ENCODE measurements around the gene NLRC3. TPM values are rescaled to one million over a fixed set of nuclear protein-coding genes. Genes with fewer than 3 reads are reported as not detected.
"Not testable (repeated sequence)": the region's sequence is repeated elsewhere in the genome, so short reads cannot be mapped to it uniquely, and the experiment has no call there.

Gene NLRC3
- total RNA-seq, 1 experiment from 2014 or later, result not detected

DNA sequence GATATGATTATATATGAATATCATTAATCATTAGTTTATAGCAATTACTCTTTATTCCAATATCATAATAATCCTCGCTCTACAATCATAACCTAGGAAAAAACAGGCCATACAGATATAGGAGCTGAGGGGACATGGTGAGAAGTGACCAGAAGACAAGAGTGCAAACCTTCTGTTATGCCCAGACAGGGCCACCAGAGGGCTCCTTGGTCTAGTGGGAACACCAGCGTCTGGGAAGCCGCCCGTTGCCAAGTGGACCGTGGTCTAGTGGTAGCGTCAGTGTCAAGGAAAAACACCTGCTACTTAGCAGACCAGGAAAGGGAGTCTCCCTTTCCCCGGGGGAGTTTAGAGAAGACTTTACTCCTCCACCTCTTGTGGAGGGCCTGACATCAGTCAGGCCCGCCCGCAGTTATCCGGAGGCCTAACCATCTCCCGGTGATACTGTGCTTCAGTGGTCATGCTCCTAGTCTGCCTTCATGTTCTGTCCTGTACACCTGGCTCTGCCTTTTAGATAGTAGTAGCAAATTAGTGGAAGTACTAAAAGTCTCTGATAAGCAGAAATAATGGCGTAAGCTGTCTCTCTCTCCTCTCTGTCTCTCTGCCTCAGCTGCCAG is 49.9 kb downstream of the NLRC3 start:
- peak; percentile 86 for DNase-seq (ENCODE audit: low spot score)
- in situ Hi-C loops (cut with HindIII; ENCODE audit: low sequenced_read_pairs), result not testable (repeated sequence)

DNA sequence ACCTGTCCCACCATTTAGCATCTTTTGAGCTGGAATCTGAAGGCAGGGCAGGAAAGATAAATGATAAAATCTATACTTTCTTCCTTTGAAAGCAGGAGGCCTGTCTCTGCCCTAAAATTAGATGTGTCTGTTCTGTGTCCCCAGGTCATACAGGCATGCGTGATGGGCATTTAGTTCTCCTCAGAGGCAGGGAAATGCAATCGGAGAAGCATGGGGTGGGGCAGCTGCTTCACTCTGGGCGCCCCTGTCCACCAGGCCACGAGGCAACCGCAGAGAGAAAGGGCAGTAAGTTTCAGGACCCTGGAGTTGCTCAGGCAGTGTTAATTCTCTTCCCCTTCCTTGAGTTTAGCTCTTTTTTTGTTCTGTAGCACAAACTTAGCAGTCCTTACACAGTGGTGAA is 51.3 kb downstream of the NLRC3 start:
- no peak for DNase-seq (ENCODE audit: low spot score)
- in situ Hi-C loops (cut with HindIII; ENCODE audit: low sequenced_read_pairs), result no loop called here

DNA sequence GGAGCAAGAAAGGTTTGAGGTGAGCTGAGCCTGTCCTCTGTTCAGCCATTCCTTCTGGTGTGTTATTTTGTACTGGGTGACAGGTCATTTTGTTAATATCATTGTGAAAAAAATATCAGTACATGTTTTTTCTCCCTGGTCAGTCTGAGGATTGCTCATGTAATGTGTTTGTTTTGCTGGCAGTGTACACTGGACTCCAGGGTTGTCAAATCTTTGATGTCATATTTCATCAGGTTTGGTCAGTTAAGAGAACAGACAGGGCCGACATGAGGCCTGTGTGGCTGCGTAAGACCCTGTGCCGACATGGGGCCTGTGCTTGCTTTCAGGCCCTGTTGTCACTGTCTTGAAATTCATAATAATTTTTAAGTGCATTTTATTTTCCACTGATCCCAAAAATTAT is 53.9 kb downstream of the NLRC3 start:
- in situ Hi-C loops (cut with HindIII; ENCODE audit: low sequenced_read_pairs), result no loop called here
- no peak for DNase-seq (ENCODE audit: low spot score)

DNA sequence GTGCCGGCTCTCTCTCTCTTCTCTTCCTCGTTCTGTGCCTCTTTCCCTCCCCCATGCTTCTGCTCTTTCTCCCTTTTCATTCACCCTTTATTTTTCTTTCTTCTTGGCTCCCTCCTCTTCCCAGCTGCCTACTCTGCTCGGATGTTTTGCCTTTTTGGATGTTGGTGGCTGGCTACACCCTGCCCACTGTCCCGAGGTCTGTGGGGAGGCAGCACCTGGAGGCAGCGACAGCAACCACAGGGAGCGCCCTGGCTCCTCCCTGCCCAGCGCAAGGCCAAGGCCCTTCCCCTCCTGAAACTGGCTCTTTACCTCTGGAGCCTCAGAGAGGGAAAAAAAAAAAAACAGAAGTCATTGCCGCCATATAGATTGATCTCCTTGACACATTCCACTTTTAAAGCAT is 56.4 kb downstream of the NLRC3 start:
- in situ Hi-C loops (cut with HindIII; ENCODE audit: low sequenced_read_pairs), result no loop called here
- no peak for DNase-seq (ENCODE audit: low spot score)

DNA sequence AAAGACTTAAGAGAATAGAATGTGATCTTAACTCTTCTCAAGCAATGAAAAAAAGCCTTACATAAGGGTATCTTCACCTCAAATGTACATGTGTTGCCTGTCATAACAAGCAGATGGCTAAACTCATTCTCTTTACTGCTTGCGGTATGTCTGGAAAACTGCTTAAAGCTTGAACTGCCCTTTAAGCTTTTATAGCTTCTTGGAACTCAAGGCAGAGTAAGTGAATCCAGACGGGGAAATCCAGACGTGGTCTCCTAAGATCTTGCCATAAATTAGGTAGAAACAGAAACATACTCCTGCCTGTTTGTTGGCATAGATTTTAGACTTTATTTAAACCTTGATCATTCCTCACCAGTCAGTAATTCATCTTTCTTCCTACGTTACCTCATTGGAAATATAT is 56.8 kb downstream of the NLRC3 start:
- no peak for DNase-seq (ENCODE audit: low spot score)
- in situ Hi-C loops (cut with HindIII; ENCODE audit: low sequenced_read_pairs), result no loop called here

DNA sequence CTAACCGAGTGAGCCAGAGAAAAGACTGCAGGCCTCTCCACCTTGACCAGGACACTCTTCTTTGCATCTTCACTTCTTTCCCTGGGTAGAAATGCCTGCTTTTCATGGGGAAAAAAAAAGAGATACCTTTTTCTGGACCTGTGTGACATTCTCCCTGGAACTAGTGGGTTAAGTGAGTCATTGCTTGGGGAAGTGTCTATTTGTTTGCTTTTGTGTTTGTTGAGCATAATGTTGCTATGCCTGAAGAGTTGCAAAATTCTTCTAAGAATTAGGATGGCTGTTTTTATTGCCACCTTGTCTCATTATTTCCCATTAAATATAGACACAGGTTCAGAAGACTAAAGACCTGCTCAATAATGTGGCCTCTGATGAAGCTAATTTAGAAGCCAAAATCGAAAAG is 57.6 kb downstream of the NLRC3 start:
- in situ Hi-C loops (cut with HindIII; ENCODE audit: low sequenced_read_pairs), result no loop called here
- no peak for DNase-seq (ENCODE audit: low spot score)

DNA sequence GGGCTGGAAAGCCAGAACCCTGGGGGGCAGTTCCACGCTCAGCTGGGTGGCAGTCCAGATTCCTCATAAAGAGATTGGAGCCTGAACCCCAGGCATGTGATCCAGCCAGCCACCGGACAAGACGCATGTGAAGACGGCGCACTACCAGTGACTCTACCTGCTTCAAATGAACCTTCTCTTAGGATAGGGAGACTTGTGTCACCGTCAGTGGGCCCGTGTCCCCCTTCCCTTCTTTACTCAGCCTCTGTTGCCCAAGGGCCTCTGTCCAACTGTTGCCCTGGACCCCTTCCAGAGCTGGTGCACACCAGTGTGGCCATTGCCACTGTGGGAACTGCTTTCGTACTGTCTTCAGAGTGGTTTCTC is 58.2 kb downstream of the NLRC3 start:
- in situ Hi-C loops (cut with HindIII; ENCODE audit: low sequenced_read_pairs), result no loop called here
- no peak for DNase-seq (ENCODE audit: low spot score)

DNA sequence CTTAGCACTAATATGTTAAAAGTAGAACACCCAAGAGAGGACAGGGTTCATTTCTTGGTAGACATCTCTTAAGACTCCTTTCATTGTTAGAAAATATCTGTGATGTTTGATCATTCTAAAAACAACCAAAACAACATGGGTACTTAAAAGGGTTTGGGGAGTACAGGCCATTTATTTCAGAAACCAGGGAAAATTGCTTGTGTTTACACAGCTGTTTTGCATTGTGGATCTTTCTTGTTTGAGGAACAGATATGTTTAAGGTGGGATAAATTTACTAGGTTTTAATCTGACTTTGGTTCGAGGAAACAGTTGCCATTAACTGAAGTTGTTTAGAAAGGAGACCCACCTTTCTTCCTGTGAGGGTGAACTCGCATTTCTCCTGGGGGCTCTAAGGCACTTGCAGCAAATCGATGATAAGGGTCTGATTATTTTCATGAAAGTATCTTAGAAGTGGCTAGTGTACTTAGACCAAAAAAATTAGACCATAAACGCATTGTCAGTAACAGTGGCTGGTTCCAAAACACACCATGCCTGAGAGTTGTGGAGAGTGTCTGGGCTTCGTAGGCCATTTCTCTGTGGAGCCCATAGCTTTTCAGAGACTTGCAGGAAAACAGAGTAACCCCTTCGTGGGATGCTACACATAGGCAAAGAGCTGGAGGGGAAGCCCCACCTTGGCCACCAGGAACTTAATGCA is 58.8 kb downstream of the NLRC3 start:
- in situ Hi-C loops (cut with HindIII; ENCODE audit: low sequenced_read_pairs), result no loop called here
- no peak for DNase-seq (ENCODE audit: low spot score)

DNA sequence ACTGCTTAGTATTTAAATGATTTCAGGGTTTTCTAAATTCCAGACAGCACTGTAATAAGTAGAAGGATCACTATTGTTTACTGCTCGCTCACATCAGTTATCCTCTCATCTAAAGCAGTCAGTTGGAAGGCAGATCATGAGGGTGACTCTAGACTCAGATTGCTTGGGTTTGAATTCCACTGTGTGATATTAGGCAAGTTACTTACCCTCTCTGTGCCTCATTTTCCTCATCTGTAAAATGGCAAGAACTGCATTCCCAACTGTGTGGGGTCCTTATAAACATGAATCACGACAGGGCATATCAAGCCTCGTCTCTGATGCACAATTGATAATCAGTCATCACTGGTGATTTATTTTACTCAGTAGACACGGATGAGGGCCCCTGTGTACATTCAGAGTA is 61.3 kb downstream of the NLRC3 start:
- in situ Hi-C loops (cut with HindIII; ENCODE audit: low sequenced_read_pairs), result no loop called here
- DNase-seq (ENCODE audit: low spot score), result no peak

DNA sequence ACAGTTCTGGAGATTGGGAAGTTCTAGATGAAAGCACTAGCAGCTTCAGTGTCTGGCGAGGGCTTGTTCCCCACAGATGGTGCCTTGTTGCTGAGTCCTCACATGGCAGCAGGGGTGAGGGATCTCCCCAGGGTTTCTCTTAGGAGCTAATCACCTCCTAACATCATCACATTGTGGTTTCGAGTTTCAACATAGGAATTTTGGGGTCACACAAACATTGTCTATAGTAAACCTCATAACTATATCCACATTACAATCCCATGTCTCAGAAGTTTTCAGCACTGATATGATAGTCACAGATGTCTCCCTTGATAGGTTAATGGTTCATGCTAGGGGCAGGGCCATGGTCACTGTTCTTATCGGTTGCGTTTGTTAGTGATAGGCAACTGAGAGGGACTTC is 62.6 kb downstream of the NLRC3 start:
- in situ Hi-C loops (cut with HindIII; ENCODE audit: low sequenced_read_pairs), result no loop called here
- no peak for DNase-seq (ENCODE audit: low spot score)

DNA sequence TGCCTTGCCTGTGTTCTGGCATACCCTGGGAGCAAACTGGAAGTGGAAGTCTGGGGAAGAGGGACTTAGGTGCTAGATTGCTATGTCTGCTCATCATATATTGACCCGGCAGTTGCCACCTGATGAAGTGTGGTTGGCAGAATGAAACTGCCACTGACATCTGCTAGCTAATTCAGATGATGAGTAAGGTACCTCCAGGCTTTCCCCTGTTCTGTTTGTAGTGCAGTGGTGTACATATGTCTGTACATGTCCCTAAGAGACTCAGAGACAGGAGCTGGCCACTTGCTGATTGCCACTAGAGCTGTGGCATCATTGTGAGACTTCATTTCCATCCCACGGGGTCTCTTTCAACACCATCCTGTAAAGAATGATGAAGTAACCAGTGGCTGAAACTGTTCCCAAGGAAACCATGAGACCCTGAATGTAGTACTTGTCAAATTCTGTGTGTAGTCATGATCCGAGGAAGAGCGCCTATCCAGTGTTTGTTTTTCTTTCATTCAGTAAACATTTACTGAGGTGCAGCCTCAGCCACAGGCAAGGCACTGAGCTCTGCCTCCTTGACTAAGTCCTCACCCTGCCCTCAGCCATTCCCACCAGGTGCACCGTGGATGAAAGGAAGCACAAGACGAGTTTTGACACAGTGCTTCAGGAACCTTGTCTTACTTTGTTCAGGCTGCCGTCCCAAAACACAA is 63.2 kb downstream of the NLRC3 start:
- in situ Hi-C loops (cut with HindIII; ENCODE audit: low sequenced_read_pairs), result no loop called here
- no peak for DNase-seq (ENCODE audit: low spot score)

DNA sequence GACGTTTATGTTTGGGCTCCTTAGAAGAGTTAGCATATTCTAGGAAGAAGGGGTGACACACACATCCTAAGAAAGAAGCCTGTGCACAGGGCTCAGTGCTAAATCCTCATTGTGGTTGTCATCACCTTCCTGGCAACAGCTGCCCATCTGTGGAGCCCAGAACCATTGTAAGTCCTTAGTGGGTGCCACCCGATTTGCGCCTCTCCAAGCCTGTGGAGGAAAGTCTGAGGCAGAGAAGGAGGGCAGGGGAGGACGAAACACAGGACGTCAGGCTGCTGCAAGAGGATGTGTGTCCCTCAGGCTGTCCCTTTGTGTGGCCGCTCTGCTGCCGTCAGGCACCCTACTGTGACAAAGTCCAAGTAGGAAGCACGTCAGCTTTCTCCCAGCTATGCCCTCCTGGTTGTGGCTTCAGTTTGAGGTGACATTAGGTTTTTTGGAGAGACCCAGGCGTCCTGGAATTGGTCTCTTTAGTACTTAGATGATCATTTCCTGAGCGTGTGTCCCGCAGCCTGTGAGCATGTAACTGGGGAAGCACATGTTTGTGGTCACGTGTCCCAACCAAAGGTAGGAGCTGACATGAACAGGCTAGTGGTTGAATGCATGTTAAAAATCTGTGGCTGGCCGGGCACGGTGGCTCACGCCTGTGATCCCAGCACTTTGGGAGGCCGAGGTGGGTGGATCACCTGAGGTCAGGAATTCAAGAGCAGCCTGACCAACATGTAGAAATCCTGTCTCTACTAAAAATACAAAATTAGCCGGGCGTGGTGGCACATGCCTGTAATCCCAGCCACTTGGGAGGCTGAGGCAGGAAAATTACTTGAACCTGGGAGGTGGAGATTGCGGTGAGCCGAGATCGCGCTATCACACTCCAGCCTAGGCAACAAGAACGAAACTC is 65.7 kb downstream of the NLRC3 start:
- DNase-seq (ENCODE audit: low spot score), result no peak

DNA sequence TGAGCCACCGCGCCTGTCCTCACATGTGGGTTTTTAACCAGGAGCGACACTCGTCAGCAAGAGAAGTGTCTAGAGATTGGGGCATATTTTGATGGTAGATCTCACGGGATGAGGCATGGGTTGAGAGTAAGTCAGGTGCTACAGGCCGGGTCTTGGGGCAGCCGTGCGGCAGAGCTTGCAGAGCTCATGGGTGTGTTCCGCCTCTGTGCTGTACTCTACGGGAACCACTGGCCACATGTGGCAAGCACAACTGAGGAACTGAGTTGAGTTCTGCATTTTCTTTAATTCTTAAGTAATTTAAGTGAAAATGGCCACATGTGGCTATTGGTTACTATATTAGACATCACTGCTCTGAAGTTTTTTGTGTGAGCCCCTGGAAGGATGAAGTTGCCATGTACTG is 66.8 kb downstream of the NLRC3 start:
- DNase-seq (ENCODE audit: low spot score), result no peak
- in situ Hi-C loops (cut with HindIII; ENCODE audit: low sequenced_read_pairs), result no loop called here

More for the DNA sequence above, 65.7 kb downstream of the NLRC3 start:
- in situ Hi-C loops (cut with HindIII; ENCODE audit: low sequenced_read_pairs), result no loop called here

DNA sequence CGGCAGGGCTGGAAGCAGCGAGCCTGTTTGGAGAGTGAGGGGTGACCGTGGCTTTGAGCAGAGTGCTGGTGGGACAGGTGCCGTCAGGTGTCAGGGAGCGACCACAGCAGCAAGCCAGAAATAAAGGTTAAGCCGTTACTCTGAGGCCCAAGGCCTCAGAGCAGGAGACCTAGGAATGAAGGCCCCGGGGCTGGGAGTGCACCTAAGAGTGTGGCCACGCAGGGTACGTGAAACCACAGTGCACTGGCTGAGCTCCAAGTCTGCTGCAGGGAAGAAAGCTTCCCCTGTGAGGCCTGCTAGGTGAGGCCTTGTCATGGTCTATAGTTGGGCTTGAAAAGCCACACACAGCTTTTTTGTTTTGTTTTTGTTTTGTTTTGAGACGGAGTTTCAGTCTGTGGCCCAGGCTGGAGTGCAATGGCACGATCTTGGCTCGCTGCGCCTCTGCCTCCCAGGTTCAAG is 67.7 kb downstream of the NLRC3 start:
- no peak for DNase-seq (ENCODE audit: low spot score)
- in situ Hi-C loops (cut with HindIII; ENCODE audit: low sequenced_read_pairs), result no loop called here

DNA sequence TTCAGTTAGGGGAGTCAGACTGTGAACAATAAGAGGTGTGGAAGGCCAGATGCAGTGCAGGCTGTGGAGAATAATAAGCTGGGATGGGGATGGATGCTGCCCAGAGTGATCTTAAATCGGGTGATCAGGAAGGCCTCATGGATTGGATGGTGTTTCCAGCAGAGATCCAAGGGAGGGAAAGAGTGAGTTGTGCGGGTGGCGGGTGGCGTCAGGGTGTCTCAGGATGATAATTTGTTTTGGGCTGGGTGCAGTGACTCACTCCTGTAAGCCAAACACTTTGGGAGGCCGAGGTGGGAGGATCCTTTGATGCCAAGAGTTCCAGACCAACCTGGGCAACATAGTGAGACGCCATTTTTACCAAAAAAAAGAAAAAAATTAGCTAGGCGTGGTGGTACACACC is 68.5 kb downstream of the NLRC3 start:
- in situ Hi-C loops (cut with HindIII; ENCODE audit: low sequenced_read_pairs), result no loop called here
- no peak for DNase-seq (ENCODE audit: low spot score)

DNA sequence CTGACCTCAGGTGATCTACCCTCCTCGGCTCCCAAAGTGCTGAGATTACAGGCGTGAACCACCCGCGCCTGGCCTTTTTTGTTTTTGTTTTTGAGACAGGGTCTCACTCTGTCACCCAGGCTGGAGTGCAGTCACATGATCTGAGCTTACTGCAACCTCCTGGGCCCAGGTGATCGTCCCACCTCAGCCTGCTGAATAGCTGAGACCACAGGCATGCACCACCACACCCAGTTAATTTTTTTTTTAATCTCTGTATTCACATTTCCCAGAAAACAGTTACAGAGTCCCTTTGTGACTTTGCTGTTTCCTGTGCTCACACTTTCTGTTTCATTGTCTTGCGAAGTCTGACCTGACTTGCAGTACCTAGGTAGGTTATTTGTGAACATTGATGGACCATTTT is 73.7 kb downstream of the NLRC3 start:
- in situ Hi-C loops (cut with HindIII; ENCODE audit: low sequenced_read_pairs), result no loop called here
- no peak for DNase-seq (ENCODE audit: low spot score)

DNA sequence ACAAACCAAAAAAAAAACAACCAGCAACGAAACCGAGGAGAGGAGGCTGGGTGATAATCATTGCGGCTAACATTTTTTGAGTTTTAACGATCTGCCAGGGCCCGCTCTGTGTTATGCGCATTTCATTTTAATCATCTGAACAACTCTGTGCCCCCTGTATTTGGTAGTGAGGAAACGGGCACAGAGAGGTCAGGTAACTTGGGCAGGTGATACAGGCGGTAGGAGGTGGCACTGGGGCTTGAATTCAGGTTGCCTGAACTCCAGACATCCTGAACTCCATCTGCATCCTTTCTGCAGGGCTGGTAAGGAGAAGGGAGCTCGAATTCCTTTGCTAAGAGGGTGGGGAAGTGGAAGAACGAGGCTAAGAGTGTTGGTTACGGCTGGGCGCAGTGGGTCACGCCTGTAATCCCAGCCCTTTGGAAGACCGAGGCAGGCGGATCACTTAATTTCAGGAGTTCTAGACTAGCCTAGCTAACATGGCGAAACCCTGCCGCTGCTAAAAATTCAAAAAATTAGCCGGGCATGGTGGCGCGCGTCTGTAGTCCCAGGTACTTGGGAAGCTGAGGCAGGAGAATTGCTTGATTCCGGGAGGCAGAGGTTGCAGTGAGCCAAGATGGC is 75.3 kb downstream of the NLRC3 start:
- in situ Hi-C loops (cut with HindIII; ENCODE audit: low sequenced_read_pairs), result no loop called here

DNA sequence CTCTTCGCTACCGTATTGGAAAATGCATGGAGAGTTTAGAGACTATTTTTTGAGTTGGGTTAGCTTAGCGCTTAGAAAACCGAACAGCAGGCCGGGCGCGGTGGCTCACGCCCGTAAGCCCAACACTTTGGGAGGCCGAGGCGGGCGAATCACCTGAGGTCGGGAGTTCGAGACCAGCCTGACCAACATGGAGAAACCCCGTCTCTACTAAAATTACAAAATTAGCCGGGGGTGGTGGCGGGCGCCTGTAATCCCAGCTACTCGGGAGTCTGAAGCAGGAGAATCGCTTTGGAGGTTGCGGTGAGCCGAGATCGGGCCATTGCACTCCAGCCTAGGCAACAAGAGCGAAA is 75.8 kb downstream of the NLRC3 start:
- in situ Hi-C loops (cut with HindIII; ENCODE audit: low sequenced_read_pairs); DNase-seq (ENCODE audit: low spot score): not testable (repeated sequence)

More for the DNA sequence above, 75.3 kb downstream of the NLRC3 start:
- DNase-seq (ENCODE audit: low spot score), result no peak

DNA sequence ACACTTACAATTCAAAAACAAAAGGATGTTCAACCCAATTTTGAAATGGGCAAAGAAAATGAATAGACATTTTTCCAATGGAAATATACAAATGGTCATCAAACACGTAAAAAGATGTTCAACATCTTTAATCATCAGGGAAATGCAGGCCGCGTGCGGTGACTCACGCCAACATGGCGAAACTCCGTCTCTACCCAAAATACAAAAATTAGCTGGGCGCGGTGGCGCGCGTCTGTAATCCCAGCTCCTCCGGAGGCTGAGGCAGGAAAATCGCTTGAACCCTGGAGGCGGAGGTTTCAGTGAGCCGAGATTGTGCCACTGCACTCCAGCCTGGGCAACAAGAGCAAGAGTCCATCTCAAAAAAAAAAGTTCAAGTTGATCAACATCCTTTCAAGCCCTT is 78.2 kb downstream of the NLRC3 start:
- in situ Hi-C loops (cut with HindIII; ENCODE audit: low sequenced_read_pairs), result no loop called here
- no peak for DNase-seq (ENCODE audit: low spot score)
